ENCODE measurements around the gene ATP5PF. TPM values are rescaled to one million over a fixed set of nuclear protein-coding genes. Genes with fewer than 3 reads are reported as not detected.

Gene ATP5PF
- total and polyA plus RNA-seq, 10 of the 15 experiments (the other 5 are each of a cell fraction or from before 2014, with no cell fraction given), result 103 to 1,604 (median 487) TPM

DNA sequence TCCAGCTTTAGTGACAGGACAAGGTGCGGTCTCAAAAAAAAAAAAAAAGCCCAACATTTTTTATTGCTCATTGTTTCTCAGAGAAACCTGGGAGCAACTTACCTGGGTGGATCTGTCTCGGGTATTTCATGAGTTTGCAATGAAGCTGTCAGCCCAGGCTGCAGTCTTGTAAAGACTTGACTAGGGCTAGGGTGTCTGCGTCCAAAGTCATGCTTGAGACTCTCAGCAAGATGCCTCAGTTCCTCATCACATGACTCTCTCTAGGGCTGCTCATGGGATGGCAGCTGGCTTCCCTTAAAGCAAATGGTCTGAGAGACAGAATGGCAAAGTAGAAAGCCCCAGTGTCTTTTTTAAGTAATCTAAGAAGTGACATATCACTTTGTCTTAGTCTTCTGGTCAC, 8.2 kb upstream of the ATP5PF start:
- ChIA-PET CTCF (interaction anchor here (0.8 to 2.1 kb wide), 2 partner anchors 35 to 56 kb away, joined by 3 to 6 read pairs; no protein-coding TSS in a partner anchor), SMC1A (ENCODE audit: uncharacterized antibody, unreplicated experiment) (interaction anchor here (0.6 kb wide), 1 partner anchor 338 kb away, joined by 3 read pairs; no protein-coding TSS in a partner anchor), POLR2A (no interaction called here), RAD21 (ENCODE audit: unreplicated experiment) (no interaction called here)
- Histone ChIP-seq H3K4me2 (ENCODE audit: control insufficient read depth, insufficient read depth) (no peak overlapping the region), H4K20me1 (ENCODE audit: control insufficient read depth, insufficient read depth) (no peaks in the 10 kb centered on the region), H3K27ac (ENCODE audit: control insufficient read depth, insufficient read depth) (no peak overlapping the region), H3K27me3 (replicated peaks in 1 of 2; ENCODE audit: control insufficient read depth in 2 of 2, insufficient read depth in 2 of 2, low read length in 1 of 2) (no peaks in the 10 kb centered on the region), H2AFZ (ENCODE audit: control insufficient read depth, low read depth, low read length) (no peak overlapping the region), H3K36me3 (ENCODE audit: control insufficient read depth in 2 of 2, insufficient read depth in 2 of 2, low read length in 1 of 2) (peaks cover 0 to 15% of the 10 kb centered on the region in 2 experiments; a peak in 2 of 4 replicates), H3K9ac (ENCODE audit: control insufficient read depth, insufficient read depth, low read length) (no peak overlapping the region), H3K79me2 (ENCODE audit: control insufficient read depth, insufficient read depth, low read length) (peaks cover 27% of the 10 kb centered on the region), H3K4me1 (ENCODE audit: control insufficient read depth, insufficient read depth, low read length) (peaks cover 16% of the 10 kb centered on the region), H3K4me3 (no peak overlapping the region), H3K9me3 (replicated peaks; ENCODE audit: control insufficient read depth, insufficient read depth, low read length) (no peaks in the 10 kb centered on the region)
- BruUV-seq (replicated peaks), result no TSS peak
- DNase-seq (ENCODE audit: low read depth, low spot score), result no peak
- WGBS (ENCODE audit: insufficient coverage, insufficient replicate concordance, low lambda C conversion rate, missing lambda C conversion rate), result 92% methylated on average over 3 of the region's 3 CpGs
- in situ Hi-C loops (cut with MboI), result no loop called here
- ATAC-seq, result peak; percentile 45
- TF ChIP-seq IRF4 (IDR thresholded peaks at IDR 0.05; ENCODE audit: low read depth, low read length) (no peak), NFIC (IDR thresholded peaks at IDR 0.05; ENCODE audit: low read depth, low read length) (no peak), WRNIP1 (IDR thresholded peaks at IDR 0.05; ENCODE audit: borderline replicate concordance, low read depth, low read length) (no peak), POLR2AphosphoS2 (IDR thresholded peaks at IDR 0.05; ENCODE audit: low read depth, low read length) (no peak), RBBP5 (conservative IDR thresholded peaks at IDR 0.05) (no peak), HDAC6 (IDR thresholded peaks at IDR 0.05; ENCODE audit: unreplicated experiment) (no peak)
- TF ChIP-seq, protein P1, sequence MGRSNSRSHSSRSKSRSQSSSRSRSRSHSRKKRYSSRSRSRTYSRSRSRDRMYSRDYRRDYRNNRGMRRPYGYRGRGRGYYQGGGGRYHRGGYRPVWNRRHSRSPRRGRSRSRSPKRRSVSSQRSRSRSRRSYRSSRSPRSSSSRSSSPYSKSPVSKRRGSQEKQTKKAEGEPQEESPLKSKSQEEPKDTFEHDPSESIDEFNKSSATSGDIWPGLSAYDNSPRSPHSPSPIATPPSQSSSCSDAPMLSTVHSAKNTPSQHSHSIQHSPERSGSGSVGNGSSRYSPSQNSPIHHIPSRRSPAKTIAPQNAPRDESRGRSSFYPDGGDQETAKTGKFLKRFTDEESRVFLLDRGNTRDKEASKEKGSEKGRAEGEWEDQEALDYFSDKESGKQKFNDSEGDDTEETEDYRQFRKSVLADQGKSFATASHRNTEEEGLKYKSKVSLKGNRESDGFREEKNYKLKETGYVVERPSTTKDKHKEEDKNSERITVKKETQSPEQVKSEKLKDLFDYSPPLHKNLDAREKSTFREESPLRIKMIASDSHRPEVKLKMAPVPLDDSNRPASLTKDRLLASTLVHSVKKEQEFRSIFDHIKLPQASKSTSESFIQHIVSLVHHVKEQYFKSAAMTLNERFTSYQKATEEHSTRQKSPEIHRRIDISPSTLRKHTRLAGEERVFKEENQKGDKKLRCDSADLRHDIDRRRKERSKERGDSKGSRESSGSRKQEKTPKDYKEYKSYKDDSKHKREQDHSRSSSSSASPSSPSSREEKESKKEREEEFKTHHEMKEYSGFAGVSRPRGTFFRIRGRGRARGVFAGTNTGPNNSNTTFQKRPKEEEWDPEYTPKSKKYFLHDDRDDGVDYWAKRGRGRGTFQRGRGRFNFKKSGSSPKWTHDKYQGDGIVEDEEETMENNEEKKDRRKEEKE (IDR thresholded peaks at IDR 0.05), result no peak
- intact Hi-C loops (cut with micrococcal nuclease; ENCODE audit: unreplicated experiment), result no loop called here
- FAIRE-seq, result no peak
